Measurements from ENCODE around the gene NDUFAF3. TPM values are rescaled to one million over a fixed set of nuclear protein-coding genes. Genes with fewer than 3 reads are reported as not detected.

NDUFAF3 gene
- total and polyA plus RNA-seq, 2 donors (not counting 1 experiment from before 2014, with no cell fraction given): 61.0 to 67.5 TPM

DNA sequence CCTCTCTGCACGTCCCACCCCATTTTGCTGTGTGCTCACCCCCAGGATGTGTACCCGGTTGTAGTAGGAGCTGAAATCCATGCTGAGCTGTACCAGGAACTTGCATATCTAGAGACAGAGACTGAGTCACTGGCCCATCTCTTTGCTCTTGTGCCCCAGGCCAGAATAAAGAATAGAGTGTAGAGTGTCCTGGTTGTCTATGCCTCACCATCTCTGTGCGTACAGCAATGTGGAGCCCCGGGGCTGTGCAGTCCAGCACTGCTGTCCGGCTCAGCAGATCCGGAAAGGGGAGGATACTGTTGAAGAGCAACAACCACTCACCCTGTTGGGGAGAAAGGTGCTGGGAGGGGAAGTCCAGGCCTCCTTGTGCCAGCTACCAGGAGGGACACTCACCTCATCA lies 6.2 kb upstream of the NDUFAF3 start:
- TF ChIP-seq, protein P1, sequence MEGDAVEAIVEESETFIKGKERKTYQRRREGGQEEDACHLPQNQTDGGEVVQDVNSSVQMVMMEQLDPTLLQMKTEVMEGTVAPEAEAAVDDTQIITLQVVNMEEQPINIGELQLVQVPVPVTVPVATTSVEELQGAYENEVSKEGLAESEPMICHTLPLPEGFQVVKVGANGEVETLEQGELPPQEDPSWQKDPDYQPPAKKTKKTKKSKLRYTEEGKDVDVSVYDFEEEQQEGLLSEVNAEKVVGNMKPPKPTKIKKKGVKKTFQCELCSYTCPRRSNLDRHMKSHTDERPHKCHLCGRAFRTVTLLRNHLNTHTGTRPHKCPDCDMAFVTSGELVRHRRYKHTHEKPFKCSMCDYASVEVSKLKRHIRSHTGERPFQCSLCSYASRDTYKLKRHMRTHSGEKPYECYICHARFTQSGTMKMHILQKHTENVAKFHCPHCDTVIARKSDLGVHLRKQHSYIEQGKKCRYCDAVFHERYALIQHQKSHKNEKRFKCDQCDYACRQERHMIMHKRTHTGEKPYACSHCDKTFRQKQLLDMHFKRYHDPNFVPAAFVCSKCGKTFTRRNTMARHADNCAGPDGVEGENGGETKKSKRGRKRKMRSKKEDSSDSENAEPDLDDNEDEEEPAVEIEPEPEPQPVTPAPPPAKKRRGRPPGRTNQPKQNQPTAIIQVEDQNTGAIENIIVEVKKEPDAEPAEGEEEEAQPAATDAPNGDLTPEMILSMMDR (IDR thresholded peaks at IDR 0.05): no peak
- TF ChIP-seq EZH2 (IDR thresholded peaks at IDR 0.05; ENCODE audit: borderline replicate concordance, insufficient read depth, low read depth, low read length, poor library complexity, severe bottlenecking): no peak
- peaks cover 24 to 31% of the 10 kb centered on the region in 2 donors for H3K4me1 ChIP-seq (ENCODE audit: control insufficient read depth in 2 of 2, insufficient read depth in 2 of 2, low read length in 2 of 2)
- no peaks in the 10 kb centered on the region for H3K27me3 ChIP-seq (replicated peaks in 1 of 4; ENCODE audit: control extremely low read depth in 1 of 4, control insufficient read depth in 3 of 4, insufficient read depth in 4 of 4, low read length in 3 of 4)
- Mint-ChIP-seq H3K27me3 (no peaks in the 10 kb centered on the region), H3K4me3 (peak overlapping the region; percentile 41), H3K27ac (peak overlapping the region; percentile 26), H3K9me3 (ENCODE audit: insufficient read depth) (no peaks in the 10 kb centered on the region), H3K4me1 (peaks cover 40% of the 10 kb centered on the region)
- ChIA-PET CTCF (interaction anchor here (1.5 to 5.6 kb wide), 3 partner anchors 8 to 29 kb away, joined by 5 to 69 read pairs (median 6); partner anchors contain the start of genes P4HTM and WDR6), POLR2A (interaction anchor here (1.0 to 1.2 kb wide), 2 partner anchors 8 to 26 kb away, joined by 3 to 5 read pairs; partner anchors contain the start of genes P4HTM and WDR6)
- H3K4me3 ChIP-seq (ENCODE audit: control extremely low read depth in 1 of 5, extremely low read depth in 1 of 5, insufficient read depth in 1 of 5, low read depth in 2 of 5, low read length in 4 of 5): no peak overlapping the region
- no peak overlapping the region for H3K9ac ChIP-seq (ENCODE audit: low read length)
- H2AFZ ChIP-seq (ENCODE audit: insufficient read depth, low read depth, low read length, poor library complexity, severe bottlenecking): no peak overlapping the region
- peaks cover 1 to 42% of the 10 kb centered on the region in 2 experiments for H3K36me3 ChIP-seq (replicated peaks in 1 of 2; ENCODE audit: control extremely low read depth in 1 of 2, control insufficient read depth in 1 of 2, extremely low read depth in 1 of 2, insufficient read depth in 2 of 2, low read length in 1 of 2)
- H4K20me1 ChIP-seq (ENCODE audit: control insufficient read depth, insufficient read depth, low read length, poor library complexity, severe bottlenecking): peaks cover 46% of the 10 kb centered on the region
- DNase-seq: no peak
- no peak overlapping the region for H3K4me2 ChIP-seq (replicated peaks; ENCODE audit: low read depth, low read length, poor library complexity, severe bottlenecking)
- intact Hi-C loops (cut with micrococcal nuclease): no loop called here
- H3K9me3 ChIP-seq (ENCODE audit: control extremely low read depth in 1 of 3, control insufficient read depth in 2 of 3, insufficient read depth in 1 of 3, low read length in 2 of 3): no peaks in the 10 kb centered on the region
- H3K27ac ChIP-seq (ENCODE audit: low read length in 2 of 2): no peak overlapping the region
- ATAC-seq (ENCODE audit: low read depth): no peak
- WGBS (ENCODE audit: insufficient coverage): 94% methylated on average over 5 of the region's 6 CpGs
- peaks cover 49% of the 10 kb centered on the region for H3K79me2 ChIP-seq (ENCODE audit: control insufficient read depth, insufficient read depth, low read length)

DNA sequence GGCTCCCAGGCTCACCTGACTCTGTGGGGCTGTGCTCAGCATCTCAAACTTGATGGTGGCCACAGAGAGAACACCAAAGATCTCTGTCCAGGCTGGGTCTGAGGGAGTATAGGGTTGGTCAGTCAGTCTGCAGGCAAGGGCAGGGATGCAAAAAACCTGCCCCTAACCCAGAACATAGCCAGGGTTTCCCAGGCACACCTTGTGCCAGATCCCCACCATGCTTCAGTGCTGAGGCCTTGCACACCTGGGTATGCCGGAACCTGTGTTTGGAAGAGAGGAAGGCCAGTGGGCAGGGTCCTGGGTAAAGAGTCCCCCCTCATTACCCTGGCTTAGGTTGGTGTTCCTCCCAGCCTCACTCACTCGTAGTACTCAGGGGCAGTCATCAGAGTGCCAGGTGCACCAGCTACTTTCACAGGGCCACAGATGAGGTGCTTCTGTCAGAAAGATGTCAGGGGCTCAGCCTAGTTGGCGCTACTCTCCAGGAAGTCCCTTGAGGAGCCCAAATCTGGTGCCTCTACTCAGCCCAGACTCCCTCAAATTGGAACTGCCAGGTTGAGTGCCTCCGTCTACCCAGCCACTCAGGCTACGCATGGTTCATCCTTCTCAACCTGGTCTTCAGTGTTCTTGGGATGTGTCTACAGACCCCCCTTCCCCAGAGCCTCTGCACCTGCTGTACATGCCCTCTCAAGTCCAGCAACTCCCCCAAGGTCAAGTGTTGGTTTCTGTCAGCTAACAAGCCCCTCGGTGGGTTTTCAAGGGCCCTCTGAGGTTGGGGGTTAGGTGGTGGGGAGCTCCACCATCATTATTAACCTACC lies 5.3 kb upstream of the NDUFAF3 start:
- Histone ChIP-seq H3K4me3 (ENCODE audit: control extremely low read depth in 1 of 5, extremely low read depth in 1 of 5, insufficient read depth in 1 of 5, low read depth in 2 of 5, low read length in 4 of 5) (no peak overlapping the region), H3K9ac (ENCODE audit: low read length) (no peak overlapping the region), H3K4me2 (replicated peaks; ENCODE audit: low read depth, low read length, poor library complexity, severe bottlenecking) (no peak overlapping the region), H3K9me3 (ENCODE audit: control extremely low read depth in 1 of 3, control insufficient read depth in 2 of 3, insufficient read depth in 1 of 3, low read length in 2 of 3) (no peaks in the 10 kb centered on the region), H3K27me3 (replicated peaks in 1 of 4; ENCODE audit: control extremely low read depth in 1 of 4, control insufficient read depth in 3 of 4, insufficient read depth in 4 of 4, low read length in 3 of 4) (no peaks in the 10 kb centered on the region), H3K36me3 (replicated peaks in 1 of 2; ENCODE audit: control extremely low read depth in 1 of 2, control insufficient read depth in 1 of 2, extremely low read depth in 1 of 2, insufficient read depth in 2 of 2, low read length in 1 of 2) (peaks cover 1 to 38% of the 10 kb centered on the region in 2 experiments), H3K4me1 (ENCODE audit: control insufficient read depth in 2 of 2, insufficient read depth in 2 of 2, low read length in 2 of 2) (peaks cover 24 to 32% of the 10 kb centered on the region in 2 donors), H3K27ac (ENCODE audit: low read length in 2 of 2) (no peak overlapping the region), H2AFZ (ENCODE audit: insufficient read depth, low read depth, low read length, poor library complexity, severe bottlenecking) (no peak overlapping the region), H3K79me2 (ENCODE audit: control insufficient read depth, insufficient read depth, low read length) (peaks cover 43% of the 10 kb centered on the region), H4K20me1 (ENCODE audit: control insufficient read depth, insufficient read depth, low read length, poor library complexity, severe bottlenecking) (peaks cover 40% of the 10 kb centered on the region)
- ATAC-seq (ENCODE audit: low read depth) (no peak), DNase-seq (no peak)
- TF ChIP-seq, protein P1 (IDR thresholded peaks at IDR 0.05): no peak
- no peak for TF ChIP-seq EZH2 (IDR thresholded peaks at IDR 0.05; ENCODE audit: borderline replicate concordance, insufficient read depth, low read depth, low read length, poor library complexity, severe bottlenecking)
- intact Hi-C loops (cut with micrococcal nuclease): no loop called here
- no peaks in the 10 kb centered on the region for H3K9me3 Mint-ChIP-seq (ENCODE audit: insufficient read depth)
- H3K27ac Mint-ChIP-seq: peak overlapping the region; percentile 77
- H3K4me1 Mint-ChIP-seq: peaks cover 44% of the 10 kb centered on the region
- ChIA-PET POLR2A (interaction anchor here (0.6 to 6.4 kb wide), 5 partner anchors 9 to 78 kb away, joined by 3 to 116 read pairs (median 5); partner anchors contain the start of genes P4HTM, QRICH1 and WDR6), CTCF (interaction anchor here (1.2 to 2.2 kb wide), 6 partner anchors 8 to 30 kb away, joined by 4 to 13 read pairs (median 6); partner anchors contain the start of genes P4HTM and WDR6)
- H3K4me3 Mint-ChIP-seq: peak overlapping the region; percentile 41
- 100% methylated on average over 4 of the region's 6 CpGs for WGBS (ENCODE audit: insufficient coverage)
- no peaks in the 10 kb centered on the region for H3K27me3 Mint-ChIP-seq
